K562 (cell line): ENCODE data around the gene VWA7. TPM values are rescaled to one million over a fixed set of nuclear protein-coding genes. Genes with fewer than 3 reads are reported as not detected.

ENCODE experiments used
- BRF1 ChIP-seq: IDR thresholded peaks from 3 replicates; pipeline ENCODE4 v1.6.1; 2011; ENCODE audit warnings: borderline replicate concordance, mild to moderate bottlenecking; ENCODE audit not compliant: insufficient read length; ENCODE audit errors: extremely low read depth
- CTBP1 ChIP-seq: fragments of 450-650 bp; IDR thresholded peaks from 2 replicates; pipeline ENCODE4 v1.6.1; 2016; ENCODE audit warnings: borderline replicate concordance
- DACH1 ChIP-seq: fragments of 450-650 bp; IDR thresholded peaks from 2 replicates; pipeline ENCODE4 v1.6.1; 2018; ENCODE audit not compliant: partially characterized antibody
- FOXK2 ChIP-seq, 2 experiments: fragments of 450-650 bp; IDR thresholded peaks in 1 of 2; conservative IDR thresholded peaks in 1 of 2; 2 replicates each; pipeline ENCODE4 v1.6.1; 2016; ENCODE audit warnings: low read depth in 2 of 2, mild to moderate bottlenecking in 1 of 2
- KLF10 ChIP-seq: fragments of 250-450 bp; sonication (Bioruptor Pico); IDR thresholded peaks from 2 replicates; pipeline ENCODE4 v1.6.1; 2021; ENCODE audit warnings: matching md5 sums
- MYNN ChIP-seq, 2 experiments: sonication (generic); formaldehyde crosslinking in 1 of 2; IDR thresholded peaks; 2 replicates each; pipeline versions ENCODE4 v1.5.0 to v1.6.1; 2016 to 2020; ENCODE audit warnings: antibody characterized with exemption in 1 of 2, missing genetic modification reagents in 1 of 2
- NFE2 ChIP-seq: IDR thresholded peaks from 2 replicates; pipeline ENCODE4 v1.6.1; 2014; ENCODE audit warnings: antibody characterized with exemption, low read depth
- STAT5B ChIP-seq: fragments of 250-450 bp; sonication (Bioruptor Pico); IDR thresholded peaks from 2 replicates; pipeline ENCODE4 v1.8.0; 2021; ENCODE audit warnings: mild to moderate bottlenecking, inconsistent platforms
- ZBED1 ChIP-seq: IDR thresholded peaks from 2 replicates; pipeline ENCODE4 v1.6.1; 2014
- ZEB2 ChIP-seq: fragments of 450-650 bp; IDR thresholded peaks from 2 replicates; pipeline ENCODE4 v1.6.1; 2016
- ZFPM2 ChIP-seq: fragments of 250-450 bp; sonication (Bioruptor Pico); IDR thresholded peaks from 2 replicates; pipeline ENCODE4 v1.5.1; 2022; ENCODE audit warnings: mild to moderate bottlenecking
- ZNF121 ChIP-seq: sonication (generic); formaldehyde crosslinking; conservative IDR thresholded peaks from 2 replicates; pipeline ENCODE4 v1.8.0; 2022; ENCODE audit warnings: missing genetic modification reagents
- ZNF124 ChIP-seq: sonication (generic); formaldehyde crosslinking; IDR thresholded peaks from 2 replicates; pipeline ENCODE4 v1.8.1; 2022; ENCODE audit warnings: missing genetic modification reagents
- ZNF561 ChIP-seq: fragments of 450-650 bp; formaldehyde crosslinking; conservative IDR thresholded peaks from 2 replicates; pipeline ENCODE4 v1.4.0; 2020; ENCODE audit warnings: mild to moderate bottlenecking, moderate library complexity
- polyA plus RNA-seq, 8 experiments: library from polyadenylated mRNA; depleted of rRNA in 4 of 8; stranded (reverse) in 5 of 8; unstranded in 3 of 8; fragments of >200 nt; fragmentation: Nextera tagmentation in 2 of 8; fragmentation: Illumina TruSeq in 1 of 8; extraction: Ambion mirVana in 2 of 8; extraction: Trizol in 1 of 8; gene quantifications; 2 replicates each; pipeline versions ENCODE4 v1.2.1 to v1.2.3, GENCODE V29; 2011 to 2014; ENCODE audit warnings: inconsistent platforms in 1 of 8, missing spikeins in 1 of 8
- total RNA-seq, 7 experiments: library from RNA; depleted of rRNA in 6 of 7; stranded (reverse); fragments of >200 nt in 6 of 7; fragmentation: Illumina TruSeq in 2 of 7; extraction: Trizol in 2 of 7; gene quantifications; 2 replicates each; pipeline versions ENCODE4 v1.2.1 to v1.2.3, GENCODE V29; 2011 to 2021; ENCODE audit warnings: low replicate concordance in 1 of 7
- TF ChIP-seq, protein P1 (sequence below): fragments of 250-450 bp; sonication (Bioruptor Pico); IDR thresholded peaks from 2 replicates; pipeline ENCODE4 v1.8.0; 2022; ENCODE audit warnings: inconsistent platforms
- TF ChIP-seq, protein P2 (sequence below): sonication (generic); formaldehyde crosslinking; IDR thresholded peaks from 2 replicates; pipeline ENCODE4 v1.8.0; 2022; ENCODE audit warnings: mild to moderate bottlenecking, missing genetic modification reagents
- TF ChIP-seq, protein P3 (sequence below), 2 experiments: fragments of 450-650 bp in 1 of 2; sonication (generic) in 1 of 2; formaldehyde crosslinking in 1 of 2; IDR thresholded peaks in 1 of 2; conservative IDR thresholded peaks in 1 of 2; 2 replicates each; pipeline versions ENCODE4 v1.6.1 to v1.8.1; 2016 to 2023; ENCODE audit warnings: mild to moderate bottlenecking in 2 of 2, moderate library complexity in 2 of 2, inconsistent platforms in 1 of 2, missing genetic modification reagents in 1 of 2
- TF ChIP-seq, protein P4 (sequence below), 2 experiments: IDR thresholded peaks in 1 of 2; conservative IDR thresholded peaks in 1 of 2; 2 replicates each; pipeline ENCODE4 v1.6.1; 2016; ENCODE audit warnings: low read depth in 2 of 2, mild to moderate bottlenecking in 1 of 2, missing compliant biosample characterization in 1 of 2, missing genetic modification characterization in 1 of 2, moderate library complexity in 1 of 2

VWA7 gene
- total and polyA plus RNA-seq, 9 of the 15 experiments (the other 6 are each of a cell fraction or from before 2014, with no cell fraction given), result 0.18 to 2.9 (median 0.95) TPM

DNA sequence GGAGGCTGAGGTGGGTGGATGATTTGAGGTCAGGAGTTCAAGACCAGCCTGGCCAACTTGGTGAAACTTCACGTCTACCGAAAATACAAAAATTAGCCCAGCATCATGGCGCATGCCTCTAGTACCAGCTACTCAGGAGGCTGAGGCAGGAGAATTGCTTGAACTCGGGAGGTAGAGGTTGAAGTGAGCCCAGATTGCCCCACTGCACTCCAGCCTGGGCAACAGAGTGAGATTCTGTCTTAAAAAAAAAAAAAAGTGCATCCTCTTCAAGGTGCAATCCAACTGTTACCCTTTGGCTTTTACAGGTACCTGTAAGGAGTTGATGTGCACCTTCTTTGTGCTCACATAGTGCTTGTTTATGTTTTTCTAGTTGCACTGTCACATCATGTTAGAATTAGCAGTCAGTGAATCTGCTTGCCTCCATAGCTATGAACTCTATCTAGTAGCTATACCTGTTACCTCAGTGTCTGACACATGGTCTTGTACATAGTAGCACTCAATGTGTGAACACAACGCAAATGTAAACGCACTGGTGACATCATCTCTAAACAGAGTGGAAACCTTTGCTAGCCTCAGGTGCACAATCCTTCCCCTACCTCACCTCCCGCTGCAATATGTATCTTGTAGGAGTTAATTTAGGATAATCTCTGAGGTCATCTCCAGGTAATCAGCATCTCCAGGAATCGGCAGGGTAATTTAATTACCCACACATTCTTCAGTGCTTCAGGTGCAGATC lies 27.7 kb downstream of the VWA7 start (continued):
- TF ChIP-seq, protein P1, sequence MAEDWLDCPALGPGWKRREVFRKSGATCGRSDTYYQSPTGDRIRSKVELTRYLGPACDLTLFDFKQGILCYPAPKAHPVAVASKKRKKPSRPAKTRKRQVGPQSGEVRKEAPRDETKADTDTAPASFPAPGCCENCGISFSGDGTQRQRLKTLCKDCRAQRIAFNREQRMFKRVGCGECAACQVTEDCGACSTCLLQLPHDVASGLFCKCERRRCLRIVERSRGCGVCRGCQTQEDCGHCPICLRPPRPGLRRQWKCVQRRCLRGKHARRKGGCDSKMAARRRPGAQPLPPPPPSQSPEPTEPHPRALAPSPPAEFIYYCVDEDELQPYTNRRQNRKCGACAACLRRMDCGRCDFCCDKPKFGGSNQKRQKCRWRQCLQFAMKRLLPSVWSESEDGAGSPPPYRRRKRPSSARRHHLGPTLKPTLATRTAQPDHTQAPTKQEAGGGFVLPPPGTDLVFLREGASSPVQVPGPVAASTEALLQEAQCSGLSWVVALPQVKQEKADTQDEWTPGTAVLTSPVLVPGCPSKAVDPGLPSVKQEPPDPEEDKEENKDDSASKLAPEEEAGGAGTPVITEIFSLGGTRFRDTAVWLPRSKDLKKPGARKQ (CRISPR knock-in tag), result no peak
- TF ChIP-seq ZBED1 (no peak), ZNF561 (CRISPR knock-in tag) (no peak), BRF1 (no peak), ZFPM2 (CRISPR knock-in tag) (no peak), STAT5B (CRISPR knock-in tag) (no peak), ZNF121 (peak; percentile 67; the same call in 1 of the 2 replicates), KLF10 (CRISPR knock-in tag) (no peak), CTBP1 (0 out of 2 replicates have a peak, but pooled peaks have one; percentile 26), NFE2 (no peak), FOXK2 (conservative IDR thresholded peaks at IDR 0.05 in 1 of 2, IDR thresholded peaks at IDR 0.05 in 1 of 2; ENCODE audit: low read depth in 2 of 2) (0 out of 4 replicates have a peak, but pooled peaks of 1 of the 2 experiments have one; percentile 29), ZEB2 (peak; percentile 65), ZNF124 (no peak), MYNN (IDR thresholded peaks at IDR 0.05) (no peak), MYNN (CRISPR knock-in tag; IDR thresholded peaks at IDR 0.05) (no peak), DACH1 (no peak)
- TF ChIP-seq, protein P2, sequence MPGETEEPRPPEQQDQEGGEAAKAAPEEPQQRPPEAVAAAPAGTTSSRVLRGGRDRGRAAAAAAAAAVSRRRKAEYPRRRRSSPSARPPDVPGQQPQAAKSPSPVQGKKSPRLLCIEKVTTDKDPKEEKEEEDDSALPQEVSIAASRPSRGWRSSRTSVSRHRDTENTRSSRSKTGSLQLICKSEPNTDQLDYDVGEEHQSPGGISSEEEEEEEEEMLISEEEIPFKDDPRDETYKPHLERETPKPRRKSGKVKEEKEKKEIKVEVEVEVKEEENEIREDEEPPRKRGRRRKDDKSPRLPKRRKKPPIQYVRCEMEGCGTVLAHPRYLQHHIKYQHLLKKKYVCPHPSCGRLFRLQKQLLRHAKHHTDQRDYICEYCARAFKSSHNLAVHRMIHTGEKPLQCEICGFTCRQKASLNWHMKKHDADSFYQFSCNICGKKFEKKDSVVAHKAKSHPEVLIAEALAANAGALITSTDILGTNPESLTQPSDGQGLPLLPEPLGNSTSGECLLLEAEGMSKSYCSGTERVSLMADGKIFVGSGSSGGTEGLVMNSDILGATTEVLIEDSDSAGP, result 0 out of 2 replicates have a peak, but pooled peaks have one; percentile 14
- TF ChIP-seq, protein P3, sequence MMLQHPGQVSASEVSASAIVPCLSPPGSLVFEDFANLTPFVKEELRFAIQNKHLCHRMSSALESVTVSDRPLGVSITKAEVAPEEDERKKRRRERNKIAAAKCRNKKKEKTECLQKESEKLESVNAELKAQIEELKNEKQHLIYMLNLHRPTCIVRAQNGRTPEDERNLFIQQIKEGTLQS (IDR thresholded peaks at IDR 0.05), result peak; percentile 81
- TF ChIP-seq, protein P3 (CRISPR knock-in tag; conservative IDR thresholded peaks at IDR 0.05), result no peak
- TF ChIP-seq, protein P4, sequence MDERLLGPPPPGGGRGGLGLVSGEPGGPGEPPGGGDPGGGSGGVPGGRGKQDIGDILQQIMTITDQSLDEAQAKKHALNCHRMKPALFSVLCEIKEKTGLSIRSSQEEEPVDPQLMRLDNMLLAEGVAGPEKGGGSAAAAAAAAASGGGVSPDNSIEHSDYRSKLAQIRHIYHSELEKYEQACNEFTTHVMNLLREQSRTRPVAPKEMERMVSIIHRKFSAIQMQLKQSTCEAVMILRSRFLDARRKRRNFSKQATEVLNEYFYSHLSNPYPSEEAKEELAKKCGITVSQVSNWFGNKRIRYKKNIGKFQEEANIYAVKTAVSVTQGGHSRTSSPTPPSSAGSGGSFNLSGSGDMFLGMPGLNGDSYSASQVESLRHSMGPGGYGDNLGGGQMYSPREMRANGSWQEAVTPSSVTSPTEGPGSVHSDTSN (CRISPR knock-in tag; IDR thresholded peaks at IDR 0.05; ENCODE audit: low read depth), result no peak
- TF ChIP-seq, protein P4 (tag; conservative IDR thresholded peaks at IDR 0.05; ENCODE audit: low read depth), result no peak
- TF ChIP-seq, all 486 proteins: peak for 14
